Measurements from ENCODE around the gene LGI1.

The LGI1 gene

GRCh38 chr10:93755443-93756116, 2.2 kb upstream of the LGI1 start:
- no peak for DNase-seq (ENCODE audit: low spot score)

- DNase-seq (ENCODE audit: low spot score): no peak
Measured at GRCh38 chr10:93756118-93756517, 1.6 kb upstream of the LGI1 start.

DNA sequence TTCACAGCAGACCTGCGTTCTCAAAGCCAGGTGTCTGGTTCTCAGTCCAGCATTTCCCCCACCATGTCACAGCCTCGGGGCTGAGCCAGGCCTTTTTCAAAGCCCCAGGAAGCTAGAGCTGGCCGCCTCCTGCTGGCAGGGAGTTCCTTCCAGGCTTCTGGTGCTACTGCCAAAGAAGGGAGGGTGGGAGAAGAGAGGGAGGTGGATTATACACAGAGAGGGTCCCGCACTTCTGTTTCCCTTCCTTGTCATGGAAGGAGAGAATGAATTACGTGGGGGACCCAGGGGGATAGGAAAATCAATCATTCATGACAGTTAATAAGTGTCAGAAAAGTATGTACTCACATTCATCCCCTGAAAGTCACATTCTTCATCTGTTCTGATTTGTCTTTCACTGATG, 600 bp upstream of the LGI1 start:
- no peak for DNase-seq (ENCODE audit: low spot score)

DNA sequence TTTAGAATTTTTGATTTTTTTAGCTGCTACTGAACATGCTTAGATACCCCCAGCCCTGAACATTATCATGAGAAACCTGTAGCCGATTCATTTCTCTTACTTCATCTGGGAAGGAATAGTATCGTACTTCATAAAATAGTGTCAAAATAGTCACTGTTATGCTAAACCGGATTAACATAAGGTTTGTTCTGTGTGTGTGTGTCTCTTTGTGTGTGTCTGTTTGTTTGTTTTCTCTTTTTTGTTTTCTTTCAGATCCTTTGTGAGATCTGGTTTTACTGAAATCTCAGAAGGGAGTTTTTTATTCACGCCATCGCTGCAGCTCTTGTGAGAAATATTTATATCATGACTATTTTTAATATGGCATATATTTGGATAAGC, 761 bp downstream of the LGI1 start:
- no peak for DNase-seq (ENCODE audit: low spot score)

DNA sequence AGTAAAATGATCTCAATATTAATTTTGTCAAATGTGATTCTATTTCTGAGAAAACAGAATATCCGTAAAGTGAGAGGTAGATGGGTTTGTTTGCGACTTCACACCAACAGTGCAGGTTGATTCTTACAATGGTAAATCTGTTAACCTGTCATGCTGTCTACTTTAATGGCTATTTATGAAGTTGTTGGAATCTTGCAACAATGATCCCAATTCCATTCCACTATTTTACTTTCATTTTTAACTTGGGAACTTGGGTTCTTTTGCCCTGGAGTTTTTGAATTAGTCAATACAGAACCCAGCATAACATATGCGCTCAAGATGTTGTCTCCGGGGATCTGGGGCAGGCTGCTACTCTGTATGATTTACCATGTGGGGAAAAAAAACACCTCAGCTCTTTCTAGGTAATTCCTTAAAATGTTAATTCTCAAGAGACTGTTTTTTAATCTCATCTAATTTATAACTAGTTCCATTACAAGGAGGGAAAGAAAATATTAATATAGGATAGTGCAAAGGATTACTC, 1.2 kb downstream of the LGI1 start:
- DNase-seq (ENCODE audit: low spot score): no peak

- no peak for DNase-seq (ENCODE audit: low spot score)
Measured at GRCh38 chr10:93760490-93760889, 2.8 kb downstream of the LGI1 start.

DNA sequence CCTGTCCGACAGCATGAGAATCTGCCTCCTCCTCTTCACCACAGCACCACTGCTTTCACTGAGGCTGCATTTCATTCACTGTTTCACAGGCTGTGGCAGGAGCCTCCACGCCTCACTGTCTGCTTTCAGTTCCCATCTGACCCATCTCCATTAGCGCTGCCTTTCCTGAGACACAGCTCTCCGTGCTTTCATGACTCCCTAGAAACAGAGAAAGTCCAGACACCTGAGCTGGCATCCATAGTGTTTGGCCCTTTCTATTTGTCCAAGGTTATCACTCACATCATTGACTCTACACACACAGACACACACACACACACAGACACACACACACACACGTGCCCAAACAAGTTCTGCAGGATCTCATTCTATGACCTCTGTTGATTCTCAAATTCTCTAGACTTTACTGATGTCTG, 5.2 kb downstream of the LGI1 start:
- DNase-seq (ENCODE audit: low spot score): no peak

- no peak for DNase-seq (ENCODE audit: low spot score)
Measured at GRCh38 chr10:93766918-93767317, 9.2 kb downstream of the LGI1 start.

DNA sequence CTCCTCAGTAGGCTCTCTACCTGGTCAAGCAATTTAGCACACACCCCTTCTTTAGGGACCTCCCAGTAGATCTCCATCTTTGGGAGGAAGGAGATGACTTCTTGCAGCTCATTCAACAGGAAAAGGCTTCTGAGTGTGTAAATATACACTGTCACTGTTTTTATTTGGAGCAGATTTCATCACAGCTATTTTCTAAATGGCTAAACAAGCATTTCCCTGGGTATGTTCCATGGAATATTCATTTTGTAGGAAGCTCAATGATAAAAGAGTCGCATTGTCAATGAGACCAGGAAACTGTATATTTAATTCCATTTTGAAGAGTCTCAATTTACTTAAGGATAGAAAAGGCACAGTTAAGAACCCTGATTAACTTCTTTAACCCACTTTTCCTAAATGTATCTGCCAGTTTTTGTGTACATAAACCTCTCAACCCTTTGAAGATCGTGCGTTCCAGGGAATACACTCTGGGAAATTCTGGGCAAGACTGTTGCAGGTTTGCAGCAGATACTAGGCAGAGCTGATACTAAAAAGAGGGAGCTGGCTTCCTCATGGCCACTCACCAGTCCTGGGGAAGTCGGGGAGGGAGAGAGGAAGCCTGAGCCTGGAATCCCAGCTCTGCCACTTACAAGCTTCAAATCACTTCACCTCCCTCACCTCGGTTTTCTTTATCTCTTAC, 10.1 kb downstream of the LGI1 start:
- no peak for DNase-seq (ENCODE audit: low spot score)

GRCh38 chr10:93768892-93769291, 11.2 kb downstream of the LGI1 start:
- no peak for DNase-seq (ENCODE audit: low spot score)

DNA sequence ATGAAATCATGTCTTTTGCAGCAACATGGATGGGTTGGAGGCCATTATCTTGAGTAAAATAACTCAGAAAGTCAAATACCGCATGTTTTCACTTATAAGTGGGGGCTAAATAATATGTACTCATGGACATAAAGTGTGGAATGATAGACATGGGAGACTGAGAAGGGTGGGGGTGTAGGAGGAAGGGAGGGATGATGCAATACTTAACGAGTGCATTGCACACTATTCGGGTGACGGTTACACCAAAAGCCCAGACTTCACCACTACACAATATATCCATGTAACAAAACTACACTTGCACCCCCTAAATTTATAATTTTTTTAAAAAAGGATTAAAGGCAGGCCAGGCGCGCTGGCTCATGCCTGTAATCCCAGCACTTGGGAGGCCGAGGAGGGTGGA, 13.6 kb downstream of the LGI1 start:
- DNase-seq (ENCODE audit: low spot score): no peak

DNA sequence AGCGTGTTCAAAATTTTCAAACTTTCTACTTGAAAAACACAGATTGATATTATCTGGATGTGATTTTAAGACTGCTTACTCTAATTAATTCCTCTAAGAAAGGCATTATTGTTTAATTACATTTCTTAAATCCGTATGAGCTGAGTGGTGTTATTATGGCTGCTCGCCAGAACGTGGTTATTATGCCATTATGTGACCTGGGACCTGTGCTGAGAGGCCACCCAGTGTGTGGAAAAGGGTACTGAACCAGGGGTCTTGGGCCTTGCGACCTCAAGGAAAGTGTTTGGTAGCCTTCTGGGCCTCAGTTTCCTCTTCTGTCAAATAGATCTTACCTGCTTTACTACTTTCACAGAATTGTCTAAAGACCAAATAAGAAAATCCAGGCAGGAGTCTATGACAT, 15.4 kb downstream of the LGI1 start:
- no peak for DNase-seq (ENCODE audit: low spot score)

DNA sequence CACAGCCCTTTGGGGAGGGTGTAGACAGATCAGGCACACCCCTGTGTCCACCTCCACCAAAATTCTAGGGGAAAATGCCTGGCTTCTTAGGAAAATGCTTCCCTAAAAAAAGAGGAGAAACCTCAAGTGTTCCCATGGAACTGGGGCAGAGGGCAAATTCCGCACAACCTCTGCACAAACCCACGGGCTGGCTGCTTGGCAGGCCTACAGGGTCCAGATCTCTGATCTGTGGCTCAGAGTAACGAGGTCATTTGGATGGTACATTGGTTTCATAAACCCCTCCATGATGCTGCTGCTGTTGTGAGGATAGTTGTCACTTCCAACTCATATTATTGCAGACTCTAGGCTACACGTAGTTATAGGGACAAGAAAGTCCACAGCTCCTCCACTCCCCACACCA, 16.0 kb downstream of the LGI1 start:
- DNase-seq (ENCODE audit: low spot score): no peak

DNA sequence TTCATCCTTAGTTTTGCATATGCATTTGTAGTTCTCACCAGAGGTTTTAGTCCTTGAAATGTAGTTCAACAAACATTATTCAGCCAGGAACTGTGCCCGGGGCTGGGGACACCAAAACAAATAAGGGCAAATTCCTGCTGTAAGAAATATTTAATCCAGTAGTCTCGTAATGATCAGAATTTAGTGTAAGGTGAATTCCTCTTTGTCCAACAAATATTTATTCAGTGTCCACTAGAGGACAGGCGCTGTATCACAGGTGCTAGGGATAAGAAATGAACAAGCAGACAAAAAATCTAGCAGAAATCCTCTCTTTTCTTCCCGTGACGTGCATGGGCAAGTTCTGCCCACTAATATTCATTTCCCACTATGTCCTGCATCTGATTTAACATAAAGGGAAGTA, 17.6 kb downstream of the LGI1 start:
- DNase-seq (ENCODE audit: low spot score): no peak

DNA sequence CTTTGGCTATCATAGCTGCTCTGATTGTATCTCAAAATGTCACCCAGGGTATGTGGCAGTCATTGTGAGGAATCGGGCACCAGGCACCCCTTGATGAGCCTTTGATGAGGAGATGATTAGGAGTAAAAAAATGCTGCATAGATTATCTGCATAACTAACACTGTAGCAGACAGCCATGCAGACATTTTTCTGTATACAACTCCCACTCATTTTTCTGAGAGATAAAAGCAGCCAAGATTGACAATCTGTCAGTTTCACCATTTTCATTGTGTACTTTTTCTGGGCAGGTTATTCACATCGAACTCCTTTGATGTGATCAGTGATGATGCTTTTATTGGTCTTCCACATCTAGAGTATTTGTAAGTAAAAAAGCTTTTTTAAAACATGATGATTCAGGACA, 19.4 kb downstream of the LGI1 start:
- DNase-seq (ENCODE audit: low spot score): no peak

DNA sequence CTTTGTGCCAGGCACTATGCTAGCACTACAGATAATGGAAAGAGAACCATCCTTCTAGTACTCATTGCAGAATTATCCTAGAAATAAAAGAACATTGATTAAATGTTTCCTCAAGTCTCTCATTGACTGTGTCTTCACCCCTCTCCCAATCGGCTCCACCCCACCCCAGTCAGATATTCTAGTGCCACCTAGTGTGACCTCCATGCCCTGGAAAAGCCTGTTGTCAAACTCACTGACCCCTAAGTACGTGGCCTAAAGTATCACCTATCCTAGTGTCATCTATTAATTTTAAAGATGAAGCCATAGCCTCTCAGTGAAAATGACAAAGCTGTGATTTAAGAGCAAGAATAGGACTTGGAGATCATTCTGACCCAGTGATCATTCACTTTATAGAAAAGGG, 26.3 kb downstream of the LGI1 start:
- no peak for DNase-seq (ENCODE audit: low spot score)

DNA sequence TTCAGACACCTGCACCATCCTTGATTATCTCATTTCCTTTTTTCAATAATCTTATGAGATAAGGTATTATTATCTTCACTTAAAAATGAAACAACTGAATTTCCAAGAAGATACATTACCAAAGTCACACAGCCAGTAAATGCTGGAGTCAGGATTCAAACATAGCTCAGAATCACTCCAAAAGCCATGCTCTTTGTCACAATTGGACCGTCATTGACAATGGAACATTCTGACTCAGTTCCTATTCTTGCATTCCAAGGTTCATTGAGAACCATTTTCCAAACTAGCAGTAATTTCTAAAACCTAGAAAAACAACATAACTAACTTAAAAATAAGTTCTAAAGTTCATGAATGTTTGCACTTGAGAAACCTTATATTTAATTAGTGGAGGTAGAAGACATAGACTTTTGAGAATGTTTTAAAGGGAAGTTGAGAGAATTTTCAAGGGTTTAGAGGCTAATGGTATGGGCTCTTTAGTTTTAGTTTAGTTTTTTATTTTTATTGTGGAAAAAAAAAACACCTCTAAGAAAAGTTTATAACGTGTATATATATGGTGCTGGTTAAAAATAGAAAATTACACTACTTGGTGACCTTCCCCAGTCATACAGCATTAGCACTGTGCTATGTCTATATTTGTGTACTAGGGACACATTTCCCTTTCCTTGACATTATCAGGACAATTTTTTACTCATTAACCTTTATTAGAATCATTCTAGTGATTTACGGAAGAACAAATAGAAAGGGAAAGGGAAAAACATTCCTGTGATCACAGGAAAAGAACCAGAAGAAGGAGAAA, 30.9 kb downstream of the LGI1 start:
- no peak for DNase-seq (ENCODE audit: low spot score)

GRCh38 chr10:93790439-93790838, 32.7 kb downstream of the LGI1 start:
- DNase-seq (ENCODE audit: low spot score): no peak

- no peak for DNase-seq (ENCODE audit: low spot score)
Measured at GRCh38 chr10:93796167-93796566, 38.4 kb downstream of the LGI1 start.

DNA sequence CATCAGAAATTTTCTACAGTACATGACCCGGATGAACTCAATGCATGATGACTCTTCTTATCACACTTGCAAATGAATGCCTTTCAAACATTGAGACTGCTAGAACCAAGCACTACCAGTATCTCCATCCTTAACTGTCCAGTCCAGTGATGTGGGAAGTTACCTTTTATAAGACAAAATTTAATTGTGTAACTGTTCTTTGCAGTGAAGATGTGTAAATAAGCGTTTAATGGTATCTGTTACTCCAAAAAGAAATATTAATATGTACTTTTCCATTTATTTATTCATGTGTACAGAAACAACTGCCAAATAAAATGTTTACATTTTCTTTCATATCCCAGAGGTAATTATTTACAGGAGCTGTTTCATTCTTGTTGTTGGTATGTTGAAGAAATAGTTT, 40.1 kb downstream of the LGI1 start:
- DNase-seq (ENCODE audit: low spot score): no peak

DNA sequence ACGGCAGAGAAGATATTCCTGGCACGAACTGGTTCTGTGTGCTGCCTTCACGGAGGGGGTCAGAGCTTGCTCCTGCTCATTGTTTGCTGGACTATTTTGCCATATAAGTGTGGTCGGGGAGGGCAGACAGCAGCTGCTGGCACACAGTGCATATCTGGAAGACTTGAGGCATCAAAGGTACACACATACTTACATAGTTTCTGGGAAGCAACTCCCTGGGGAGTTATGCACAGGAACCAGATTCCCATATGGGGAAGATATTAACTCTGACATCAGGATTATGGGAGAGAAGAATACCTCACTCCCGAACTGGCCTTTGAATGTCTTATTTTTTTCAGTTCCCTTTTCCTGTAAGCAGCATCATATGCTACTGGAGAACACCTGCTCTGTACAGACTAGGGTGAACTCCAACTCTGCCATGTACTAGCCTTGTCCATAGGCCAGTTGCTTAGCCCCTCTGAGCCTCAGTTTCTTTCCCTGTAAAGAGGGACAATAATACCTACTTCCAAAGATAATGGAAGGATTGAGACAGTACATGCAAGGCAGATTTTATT, 41.5 kb downstream of the LGI1 start:
- no peak for DNase-seq (ENCODE audit: low spot score)

DNA sequence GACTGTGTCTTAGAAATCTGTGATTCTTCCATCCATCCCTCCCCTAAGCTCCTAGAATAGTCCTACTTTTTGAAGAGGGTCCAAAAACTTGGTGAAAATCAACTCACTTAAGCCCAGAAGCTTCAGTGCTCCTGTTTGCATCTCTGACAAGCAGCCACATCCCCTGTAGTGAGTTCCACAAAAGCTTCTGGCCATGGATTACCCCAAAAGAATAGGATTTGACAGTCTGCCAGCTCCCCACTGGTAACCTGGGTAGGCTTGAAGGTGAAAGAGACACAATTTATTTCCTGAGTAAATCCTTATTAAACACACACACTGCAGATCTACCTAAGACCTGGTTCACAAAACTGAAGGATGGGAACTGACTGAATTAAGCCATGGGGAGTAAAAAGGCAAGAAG, 46.5 kb downstream of the LGI1 start:
- no peak for DNase-seq (ENCODE audit: low spot score)

- DNase-seq (ENCODE audit: low spot score): no peak
Measured at GRCh38 chr10:93806903-93807302, 49.2 kb downstream of the LGI1 start.
